ENCODE results near the gene FMR1. TPM values are rescaled to one million over a fixed set of nuclear protein-coding genes. Genes with fewer than 3 reads are reported as not detected.
A peak's percentile ranks its signal among the peaks of the same experiment; 100 is the strongest.

The FMR1 gene
- total RNA-seq: 10 to 100 TPM in 1 of 4 donors, 1 to 10 TPM in 3; 5.2 to 10.1 (median 6.7) TPM

GRCh38 chrX:147911192-147912022, at the start of gene FMR1:
Gene FMR1, plus strand, starts transcription at chrX:147911919. Its CDS starts 261 bp downstream, at chrX:147912180.
- ATAC-seq: peak; percentile 93
- peak within 1 kb of the TSS; percentile 70 to 84 (median 80) for H3K4me3 ChIP-seq
- no peaks in the 10 kb centered on the region for H3K9me3 ChIP-seq
- no peaks in the 10 kb centered on the region for H3K27me3 ChIP-seq
- TF ChIP-seq CTCF (IDR thresholded peaks at IDR 0.05 in 4 of 5, conservative IDR thresholded peaks at IDR 0.05 in 1 of 5): no peak
- TF ChIP-seq POLR2A (IDR thresholded peaks at IDR 0.05): peak; percentile 48 to 59
- peak within 1 kb of the TSS; percentile 90 to 95 (median 93) for H3K27ac ChIP-seq
- peak; percentile 88 to 95 for DNase-seq
- H3K36me3 ChIP-seq: no peaks in the 10 kb centered on the region
- peaks cover 0 to 12% of the 10 kb centered on the region in 2 donors for H3K4me1 ChIP-seq
- intact Hi-C loops (cut with DNase I; ENCODE audit: low total_unique reads): no loop called here
- in situ Hi-C loops (cut with MboI; ENCODE audit: low sequenced_read_pairs in 4 of 4): loop anchor here in 1 of 4 donors (25.0 kb wide), 1 partner anchor 1726 kb away; the partner anchor contains the start of gene TMEM185A

GRCh38 chrX:147875866-147876596, 35.7 kb upstream of the FMR1 start:
- intact Hi-C loops (cut with DNase I; ENCODE audit: low total_unique reads): no loop called here
- TF ChIP-seq POLR2A (IDR thresholded peaks at IDR 0.05) (no peak), CTCF (IDR thresholded peaks at IDR 0.05 in 4 of 5, conservative IDR thresholded peaks at IDR 0.05 in 1 of 5) (no peak)
- ATAC-seq (no peak), DNase-seq (no peak)
- H3K27me3 ChIP-seq: no peaks in the 10 kb centered on the region
- H3K4me3 ChIP-seq: no peak overlapping the region
- H3K9me3 ChIP-seq: no peaks in the 10 kb centered on the region
- in situ Hi-C loops (cut with MboI; ENCODE audit: low sequenced_read_pairs in 4 of 4): loop anchor here in 2 of 4 donors (10.0 to 25.0 kb wide), 2 partner anchors 61 to 111 kb away; partner anchors contain the start of gene FMR1NB (in 1 of the 2)
- no peak overlapping the region for H3K27ac ChIP-seq
- H3K4me1 ChIP-seq: no peaks in the 10 kb centered on the region
- H3K36me3 ChIP-seq: no peaks in the 10 kb centered on the region

- in situ Hi-C loops (cut with MboI; ENCODE audit: low sequenced_read_pairs in 4 of 4) (loop anchor here in 2 of 4 donors (10.0 to 25.0 kb wide), 2 partner anchors 62 to 110 kb away; partner anchors contain the start of gene FMR1NB (in 1 of the 2)), intact Hi-C loops (cut with DNase I; ENCODE audit: low total_unique reads) (no loop called here)
- Histone ChIP-seq H3K4me3 (no peak overlapping the region), H3K27ac (no peak overlapping the region), H3K4me1 (no peaks in the 10 kb centered on the region), H3K27me3 (no peaks in the 10 kb centered on the region), H3K9me3 (no peaks in the 10 kb centered on the region), H3K36me3 (no peaks in the 10 kb centered on the region)
- DNase-seq (no peak), ATAC-seq (no peak)
- TF ChIP-seq CTCF (IDR thresholded peaks at IDR 0.05 in 4 of 5, conservative IDR thresholded peaks at IDR 0.05 in 1 of 5): no peak
- no peak for TF ChIP-seq POLR2A (IDR thresholded peaks at IDR 0.05)
These were observed 34.7 kb upstream of the FMR1 start for GRCh38 chrX:147876849-147877646.

GRCh38 chrX:147877726-147878125, 34.0 kb upstream of the FMR1 start:
- Histone ChIP-seq H3K4me1 (no peaks in the 10 kb centered on the region), H3K4me3 (no peak overlapping the region), H3K36me3 (no peaks in the 10 kb centered on the region), H3K9me3 (no peaks in the 10 kb centered on the region), H3K27ac (no peak overlapping the region), H3K27me3 (no peaks in the 10 kb centered on the region)
- no peak for ATAC-seq
- in situ Hi-C loops (cut with MboI; ENCODE audit: low sequenced_read_pairs in 4 of 4) (loop anchor here in 2 of 4 donors (10.0 to 25.0 kb wide), 2 partner anchors 63 to 110 kb away; partner anchors contain the start of gene FMR1NB (in 1 of the 2)), intact Hi-C loops (cut with DNase I; ENCODE audit: low total_unique reads) (no loop called here)
- no peak for DNase-seq
- no peak for TF ChIP-seq POLR2A (IDR thresholded peaks at IDR 0.05)
- no peak for TF ChIP-seq CTCF (IDR thresholded peaks at IDR 0.05 in 4 of 5, conservative IDR thresholded peaks at IDR 0.05 in 1 of 5)

Measured in gastrocnemius medialis (tissue), 4 donors.